ENCODE measurements around the gene ITIH6. TPM values are rescaled to one million over a fixed set of nuclear protein-coding genes. Genes with fewer than 3 reads are reported as not detected.

The ITIH6 gene
- total RNA-seq, 3 donors from 2014 or later = not detected

DNA sequence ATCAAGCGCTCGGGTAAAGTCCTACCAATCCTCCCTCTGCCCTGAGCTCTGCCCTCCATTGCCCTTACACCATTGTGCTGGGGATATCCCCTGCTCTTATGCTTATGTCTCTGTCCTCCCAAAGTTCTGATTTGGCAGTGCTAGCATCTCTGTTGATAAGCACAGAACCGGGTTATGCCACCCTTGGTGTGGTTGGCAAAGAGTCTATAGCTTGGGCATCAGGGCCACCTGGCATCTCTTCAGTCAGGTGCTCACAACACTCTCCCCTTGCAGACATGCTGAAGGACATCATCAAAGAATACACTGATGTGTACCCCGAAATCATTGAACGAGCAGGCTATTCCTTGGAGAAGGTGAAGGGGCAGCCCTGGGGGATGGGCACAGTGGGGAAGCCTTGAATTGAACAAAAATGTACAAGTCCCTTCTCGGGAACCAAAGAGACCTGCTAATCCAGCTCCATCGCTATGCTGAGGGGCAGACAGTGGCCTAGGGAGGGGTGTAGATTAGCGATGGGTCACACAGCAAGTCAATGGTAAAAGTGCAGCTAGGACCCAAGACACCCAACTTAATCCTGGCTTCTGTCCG lies 13.3 kb upstream of the ITIH6 start:
- Histone ChIP-seq H3K36me3 (ENCODE audit: low read depth) (no peaks in the 10 kb centered on the region), H3K4me1 (ENCODE audit: low read depth) (no peaks in the 10 kb centered on the region), H3K9me3 (no peaks in the 10 kb centered on the region), H3K4me3 (no peak overlapping the region)
- intact Hi-C loops (cut with DNase I, micrococcal nuclease) = no loop called here
- ATAC-seq = no peak
- TF ChIP-seq, protein P1, sequence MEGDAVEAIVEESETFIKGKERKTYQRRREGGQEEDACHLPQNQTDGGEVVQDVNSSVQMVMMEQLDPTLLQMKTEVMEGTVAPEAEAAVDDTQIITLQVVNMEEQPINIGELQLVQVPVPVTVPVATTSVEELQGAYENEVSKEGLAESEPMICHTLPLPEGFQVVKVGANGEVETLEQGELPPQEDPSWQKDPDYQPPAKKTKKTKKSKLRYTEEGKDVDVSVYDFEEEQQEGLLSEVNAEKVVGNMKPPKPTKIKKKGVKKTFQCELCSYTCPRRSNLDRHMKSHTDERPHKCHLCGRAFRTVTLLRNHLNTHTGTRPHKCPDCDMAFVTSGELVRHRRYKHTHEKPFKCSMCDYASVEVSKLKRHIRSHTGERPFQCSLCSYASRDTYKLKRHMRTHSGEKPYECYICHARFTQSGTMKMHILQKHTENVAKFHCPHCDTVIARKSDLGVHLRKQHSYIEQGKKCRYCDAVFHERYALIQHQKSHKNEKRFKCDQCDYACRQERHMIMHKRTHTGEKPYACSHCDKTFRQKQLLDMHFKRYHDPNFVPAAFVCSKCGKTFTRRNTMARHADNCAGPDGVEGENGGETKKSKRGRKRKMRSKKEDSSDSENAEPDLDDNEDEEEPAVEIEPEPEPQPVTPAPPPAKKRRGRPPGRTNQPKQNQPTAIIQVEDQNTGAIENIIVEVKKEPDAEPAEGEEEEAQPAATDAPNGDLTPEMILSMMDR (IDR thresholded peaks at IDR 0.05) = no peak
- DNase-seq = no peak

DNA sequence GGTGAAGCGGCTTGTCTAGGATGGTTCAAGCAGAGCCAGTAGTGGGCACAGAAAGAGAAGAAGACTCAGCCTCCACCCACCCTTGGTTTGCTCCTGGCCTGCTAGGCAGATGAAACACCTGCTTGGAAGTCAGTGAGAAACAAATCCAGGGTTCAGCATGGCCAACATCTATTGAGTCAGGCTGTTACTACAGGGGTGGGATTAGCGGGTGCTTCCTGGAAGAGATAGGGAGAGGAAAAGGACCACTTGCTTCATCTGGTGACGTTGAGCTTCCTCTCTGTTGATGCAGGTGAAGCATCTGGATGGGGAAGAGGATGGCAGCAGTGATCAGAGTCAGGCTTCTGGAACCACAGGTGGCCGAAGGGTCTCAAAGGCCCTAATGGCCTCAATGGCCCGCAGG lies 12.5 kb upstream of the ITIH6 start:
- H3K36me3 ChIP-seq (ENCODE audit: low read depth) = no peaks in the 10 kb centered on the region
- ATAC-seq = no peak
- no peak for DNase-seq
- H3K4me3 ChIP-seq = no peak overlapping the region
- TF ChIP-seq, protein P1 (IDR thresholded peaks at IDR 0.05) = no peak
- no peaks in the 10 kb centered on the region for H3K9me3 ChIP-seq
- intact Hi-C loops (cut with DNase I, micrococcal nuclease) = no loop called here
- H3K4me1 ChIP-seq (ENCODE audit: low read depth) = no peaks in the 10 kb centered on the region

DNA sequence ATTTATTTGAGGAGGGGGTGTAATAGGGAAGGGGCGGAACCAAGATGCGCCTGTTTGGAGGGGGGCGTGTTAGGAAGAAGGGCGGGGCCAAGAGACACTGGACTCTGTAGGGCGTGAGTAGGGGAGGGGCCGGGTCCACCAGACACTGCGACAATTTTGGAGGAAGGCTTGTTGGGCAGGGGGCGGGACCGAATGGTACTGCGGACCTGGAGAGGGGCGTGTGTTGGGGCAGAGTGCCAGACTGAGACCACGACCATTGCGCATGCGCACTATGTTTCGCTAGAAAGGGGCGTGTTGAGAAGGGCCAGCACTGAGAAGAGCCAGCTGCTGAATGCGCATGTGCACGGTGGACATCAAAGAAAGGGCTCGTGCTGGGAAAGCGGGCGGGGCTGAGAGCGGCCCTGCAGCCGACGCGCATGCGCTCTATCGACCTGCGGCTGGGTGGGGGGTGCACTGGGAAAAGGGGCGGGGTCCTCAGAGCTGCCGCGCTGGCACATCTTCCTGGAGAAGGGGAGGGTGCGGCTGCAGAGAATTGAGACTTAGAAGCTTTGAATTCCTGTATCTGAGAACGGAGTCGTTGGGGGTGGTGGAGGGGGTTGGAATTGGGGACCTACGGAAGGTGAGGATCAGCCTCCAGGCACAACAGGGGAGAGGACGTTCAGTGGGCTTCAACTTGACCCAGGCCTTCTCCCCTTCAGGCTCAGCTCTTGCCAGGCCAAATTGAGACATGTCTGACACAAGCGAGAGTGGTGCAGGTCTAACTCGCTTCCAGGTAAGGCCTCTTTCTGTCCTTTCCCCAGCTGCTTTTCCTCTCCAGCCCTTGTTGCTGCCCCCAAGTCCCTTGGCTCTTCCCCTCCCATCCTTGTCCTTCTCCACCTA lies 10.8 kb upstream of the ITIH6 start:
- Histone ChIP-seq H3K4me1 (ENCODE audit: low read depth) (no peaks in the 10 kb centered on the region), H3K9me3 (no peaks in the 10 kb centered on the region), H3K36me3 (ENCODE audit: low read depth) (no peaks in the 10 kb centered on the region), H3K4me3 (peak overlapping the region; percentile 24)
- peak; percentile 93 for ATAC-seq
- TF ChIP-seq, protein P1 (IDR thresholded peaks at IDR 0.05) = no peak
- intact Hi-C loops (cut with DNase I, micrococcal nuclease) = no loop called here
- DNase-seq = peak; percentile 90 to 94 (median 93)

DNA sequence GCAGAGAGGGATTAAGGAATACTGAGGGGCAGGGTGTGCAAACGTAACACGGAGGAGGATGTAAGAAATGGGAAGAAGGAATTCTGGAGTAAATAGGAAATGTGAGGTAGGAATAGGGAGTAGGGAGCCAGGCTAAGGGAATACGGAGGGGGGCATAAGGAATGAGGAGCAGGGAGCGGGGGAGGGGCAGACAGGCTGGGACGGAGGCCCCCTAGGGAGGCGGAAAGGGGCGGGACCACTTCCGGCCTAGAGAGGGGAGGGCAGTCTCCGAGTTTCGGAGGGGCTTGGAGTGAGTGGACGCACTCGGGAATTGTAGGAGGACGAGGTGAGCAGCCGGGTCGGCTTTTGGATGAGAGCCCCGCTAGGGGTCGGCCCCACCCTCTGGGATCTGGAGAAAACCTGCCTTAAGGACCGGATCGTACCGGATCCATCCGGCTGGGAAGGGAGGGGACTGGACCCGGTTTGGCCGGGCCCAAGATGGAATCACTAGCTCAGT lies 10.1 kb upstream of the ITIH6 start:
- H3K4me1 ChIP-seq (ENCODE audit: low read depth) = no peaks in the 10 kb centered on the region
- no peaks in the 10 kb centered on the region for H3K9me3 ChIP-seq
- intact Hi-C loops (cut with DNase I, micrococcal nuclease) = no loop called here
- TF ChIP-seq, protein P1 (IDR thresholded peaks at IDR 0.05) = no peak
- peak overlapping the region; percentile 24 for H3K4me3 ChIP-seq
- no peaks in the 10 kb centered on the region for H3K36me3 ChIP-seq (ENCODE audit: low read depth)
- peak; percentile 57 for ATAC-seq
- peak; percentile 69 to 75 (median 69) for DNase-seq

DNA sequence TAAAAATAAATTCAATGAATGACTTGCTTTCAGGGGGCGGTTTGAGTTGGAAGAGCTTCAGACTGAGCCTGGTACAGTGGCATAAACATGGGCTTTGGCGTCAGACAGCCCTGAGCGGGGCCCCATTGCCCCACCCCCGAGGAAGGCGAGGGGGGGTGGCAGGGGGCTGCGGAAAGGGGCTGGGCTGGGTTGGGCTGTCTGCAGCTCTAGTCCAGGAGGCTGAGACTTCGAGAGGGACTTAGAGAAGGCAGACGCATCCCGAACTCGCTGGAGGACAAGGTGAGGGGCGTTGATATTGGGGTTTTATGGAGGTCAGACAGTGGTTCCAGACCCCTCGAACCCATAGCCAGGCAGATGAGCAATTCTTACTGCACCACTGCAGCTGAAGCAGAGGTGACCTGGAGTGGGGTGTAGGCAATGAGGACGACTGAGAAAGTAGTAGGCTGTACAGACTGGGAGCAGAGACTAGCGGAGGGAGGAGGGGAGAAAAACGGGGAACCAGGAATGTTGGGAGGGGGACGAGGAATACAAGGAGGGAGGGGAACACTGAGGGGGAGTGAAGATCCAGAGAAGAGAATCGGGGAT lies 9.6 kb upstream of the ITIH6 start, which contains the start of gene MAGED2:
Gene MAGED2 (plus strand): TSS at position 222 of the 585 bp plus-strand sequence. CDS start 1,587 bp downstream, outside the sequence.
- ATAC-seq (peak; percentile 19), DNase-seq (peak in 2 of 3 donors; percentile 15 to 50)
- TF ChIP-seq, protein P1 (IDR thresholded peaks at IDR 0.05) = no peak
- H3K9me3 ChIP-seq = no peaks in the 10 kb centered on the region
- H3K4me1 ChIP-seq (ENCODE audit: low read depth) = no peaks in the 10 kb centered on the region
- intact Hi-C loops (cut with DNase I, micrococcal nuclease) = no loop called here
- H3K4me3 ChIP-seq = peak within 1 kb of the TSS; percentile 24
- H3K36me3 ChIP-seq (ENCODE audit: low read depth) = no peaks in the 10 kb centered on the region
